Measurements from ENCODE around the gene EIF4H. TPM values are rescaled to one million over a fixed set of nuclear protein-coding genes. Genes with fewer than 3 reads are reported as not detected.

Gene EIF4H
- total RNA-seq, 1 experiment from 2014 or later: 384 TPM

- H4K20me1 ChIP-seq (ENCODE audit: insufficient read depth): peaks cover 56% of the 10 kb centered on the region; the same call in 1 of the 2 replicates
- no peak overlapping the region for H3K4me3 ChIP-seq (replicated peaks in 1 of 2; ENCODE audit: low read depth in 1 of 2, low read length in 2 of 2)
- no peak for DNase-seq (ENCODE audit: low read depth, low spot score)
- RAD21 ChIA-PET (ENCODE audit: low non-redundant PET in 1 of 2, low total read pairs in 2 of 2, uncharacterized antibody in 2 of 2, unreplicated experiment in 2 of 2): no interaction called here
- H3K4me2 ChIP-seq (ENCODE audit: low read length): no peak overlapping the region
- no peak overlapping the region for H2AFZ ChIP-seq (ENCODE audit: low read depth, low read length, poor library complexity, severe bottlenecking)
- H3K9me3 ChIP-seq (ENCODE audit: control insufficient read depth in 1 of 2, insufficient read depth in 1 of 2, low read depth in 1 of 2, low read length in 2 of 2): no peaks in the 10 kb centered on the region
- no peak for TF ChIP-seq JUND (IDR thresholded peaks at IDR 0.05)
- TF ChIP-seq ZFX (IDR thresholded peaks at IDR 0.05): no peak
- H3K9me2 ChIP-seq (ENCODE audit: insufficient read depth): no peaks in the 10 kb centered on the region
- no peaks in the 10 kb centered on the region for H3K27me3 ChIP-seq (ENCODE audit: insufficient read depth, low read length)
- intact Hi-C loops (cut with micrococcal nuclease): no loop called here
- peaks cover 100% of the 10 kb centered on the region for H3K79me2 ChIP-seq (ENCODE audit: insufficient read depth, low read length)
- H3K27ac ChIP-seq (ENCODE audit: low read depth, low read length): no peak overlapping the region
- no peak overlapping the region for H3K9ac ChIP-seq (ENCODE audit: low read length)
- H3K4me1 ChIP-seq (ENCODE audit: control insufficient read depth in 1 of 2, insufficient read depth in 2 of 2, low read length in 2 of 2): peaks cover 34 to 58% of the 10 kb centered on the region in 2 experiments
- BruUV-seq (replicated peaks): no TSS peak
- no peak for ATAC-seq
- POLR2A ChIA-PET: no interaction called here
- H3K36me3 ChIP-seq (ENCODE audit: control insufficient read depth in 1 of 2, insufficient read depth in 2 of 2, low read length in 2 of 2): peaks cover 29 to 49% of the 10 kb centered on the region in 2 experiments
- CTCF ChIA-PET: no interaction called here
These were observed 11.5 kb downstream of the EIF4H start for GRCh38 chr7:74185636-74186035.

- Histone ChIP-seq H3K27ac (ENCODE audit: low read depth, low read length) (no peak overlapping the region), H3K4me2 (ENCODE audit: low read length) (no peak overlapping the region), H2AFZ (ENCODE audit: low read depth, low read length, poor library complexity, severe bottlenecking) (no peak overlapping the region), H3K9me2 (ENCODE audit: insufficient read depth) (no peaks in the 10 kb centered on the region), H3K36me3 (ENCODE audit: control insufficient read depth in 1 of 2, insufficient read depth in 2 of 2, low read length in 2 of 2) (peaks cover 45 to 60% of the 10 kb centered on the region in 2 experiments), H3K9ac (ENCODE audit: low read length) (no peak overlapping the region), H3K79me2 (ENCODE audit: insufficient read depth, low read length) (peaks cover 99% of the 10 kb centered on the region), H4K20me1 (ENCODE audit: insufficient read depth) (peaks cover 40% of the 10 kb centered on the region; the same call in 1 of the 2 replicates), H3K9me3 (ENCODE audit: control insufficient read depth in 1 of 2, insufficient read depth in 1 of 2, low read depth in 1 of 2, low read length in 2 of 2) (no peaks in the 10 kb centered on the region), H3K27me3 (ENCODE audit: insufficient read depth, low read length) (no peaks in the 10 kb centered on the region), H3K4me1 (ENCODE audit: control insufficient read depth in 1 of 2, insufficient read depth in 2 of 2, low read length in 2 of 2) (peaks cover 10 to 33% of the 10 kb centered on the region in 2 experiments), H3K4me3 (replicated peaks in 1 of 2; ENCODE audit: low read depth in 1 of 2, low read length in 2 of 2) (no peak overlapping the region)
- TSS peak; percentile 5 for BruUV-seq (replicated peaks)
- ATAC-seq (peak; percentile 26; the same call in 1 of the 2 replicates), DNase-seq (ENCODE audit: low read depth, low spot score) (no peak)
- CTCF ChIA-PET: interaction anchor here (1.1 kb wide), 1 partner anchor 13 kb away, joined by 3 read pairs; no protein-coding TSS in a partner anchor
- POLR2A ChIA-PET: no interaction called here
- RAD21 ChIA-PET (ENCODE audit: low non-redundant PET in 1 of 2, low total read pairs in 2 of 2, uncharacterized antibody in 2 of 2, unreplicated experiment in 2 of 2): no interaction called here
- intact Hi-C loops (cut with micrococcal nuclease): no loop called here
- TF ChIP-seq CBX3 (IDR thresholded peaks at IDR 0.05; ENCODE audit: low read depth): no peak
- no peak for TF ChIP-seq EZH2phosphoT487 (IDR thresholded peaks at IDR 0.05; ENCODE audit: borderline replicate concordance)
- TF ChIP-seq POLR2AphosphoS5 (IDR thresholded peaks at IDR 0.05; ENCODE audit: low read depth, low read length): no peak
- TF ChIP-seq CEBPB (IDR thresholded peaks at IDR 0.05; ENCODE audit: low read depth): no peak
- no peak for TF ChIP-seq TCF7L2 (IDR thresholded peaks at IDR 0.05; ENCODE audit: borderline replicate concordance, extremely low read depth, insufficient read depth, insufficient read length)
- TF ChIP-seq EZH2 (IDR thresholded peaks at IDR 0.05): no peak
- no peak for TF ChIP-seq CTCF (IDR thresholded peaks at IDR 0.05 in 2 of 3, conservative IDR thresholded peaks at IDR 0.05 in 1 of 3; ENCODE audit: borderline replicate concordance in 1 of 3, insufficient read depth in 1 of 3, low read depth in 2 of 3, low read length in 2 of 3)
- TF ChIP-seq ZBTB33 (IDR thresholded peaks at IDR 0.05; ENCODE audit: extremely low read depth, insufficient replicate concordance, low read length): no peak
- TF ChIP-seq MAX (IDR thresholded peaks at IDR 0.05): no peak
- no peak for TF ChIP-seq YY1 (IDR thresholded peaks at IDR 0.05; ENCODE audit: extremely low read depth, insufficient replicate concordance, low read depth, low read length)
- no peak for TF ChIP-seq SRF (IDR thresholded peaks at IDR 0.05; ENCODE audit: low read depth)
These were observed 13.9 kb downstream of the EIF4H start for GRCh38 chr7:74187915-74188675.

All from HCT116 (cell line).